ENCODE data around the gene SIRT4. TPM values are rescaled to one million over a fixed set of nuclear protein-coding genes. Genes with fewer than 3 reads are reported as not detected.

The SIRT4 gene
- total and polyA plus RNA-seq, 2 of the 8 experiments (the other 6 are each of a cell fraction or from before 2014, with no cell fraction given): 3.8 to 4.1 TPM

GRCh38 chr12:120283318-120283717 is 18.8 kb upstream of the SIRT4 start:
- no peaks in the 10 kb centered on the region for H3K79me1 ChIP-seq (ENCODE audit: low read depth, low read length)
- no peak overlapping the region for H3K14ac ChIP-seq (ENCODE audit: insufficient read length)
- H2AK5ac ChIP-seq (ENCODE audit: low read depth, low read length): no peak overlapping the region
- no peak overlapping the region for H2BK20ac ChIP-seq (ENCODE audit: low read length)
- H3K4me3 ChIP-seq (ENCODE audit: extremely low read depth in 1 of 4, insufficient read depth in 2 of 4, low read depth in 3 of 4, low read length in 4 of 4): no peak overlapping the region
- no peak overlapping the region for H2BK120ac ChIP-seq (replicated peaks; ENCODE audit: low read depth, low read length)
- no peaks in the 10 kb centered on the region for H3K27me3 ChIP-seq (replicated peaks in 1 of 4; ENCODE audit: control insufficient read depth in 3 of 4, extremely low read depth in 1 of 4, insufficient read depth in 3 of 4, low read length in 3 of 4)
- H3K4ac ChIP-seq (replicated peaks; ENCODE audit: insufficient read length, low read depth, low read length): no peak overlapping the region
- H4K20me1 ChIP-seq (replicated peaks in 1 of 2; ENCODE audit: control insufficient read depth in 1 of 2, insufficient read depth in 2 of 2, low read length in 2 of 2): no peaks in the 10 kb centered on the region
- peak overlapping the region; percentile 45; the same call in 1 of the 2 replicates for H4K8ac ChIP-seq (ENCODE audit: extremely low read depth, insufficient read depth, low read length)
- CTCF ChIA-PET (ENCODE audit: partially characterized antibody): interaction anchor here (0.9 to 8.9 kb wide), 5 partner anchors 8 to 82 kb away, joined by 3 to 91 read pairs (median 7); partner anchors contain the start of genes RNU4-2, RPLP0 and SIRT4
- H4K5ac ChIP-seq (ENCODE audit: insufficient read length, low read depth, low read length): no peak overlapping the region
- H3K23ac ChIP-seq (ENCODE audit: insufficient read length): no peak overlapping the region
- no peak overlapping the region for H3K9ac ChIP-seq (replicated peaks in 1 of 4; ENCODE audit: extremely low read depth in 1 of 4, low read depth in 3 of 4, low read length in 3 of 4)
- H3K27ac ChIP-seq (ENCODE audit: low read depth, low read length): no peak overlapping the region
- H3K56ac ChIP-seq (replicated peaks; ENCODE audit: insufficient read length, low read depth, low read length): no peak overlapping the region
- DNase-seq (ENCODE audit: low read depth in 1 of 2, low spot score in 2 of 2): peak in 1 of 2 experiments; percentile 52
- no peak overlapping the region for H2BK15ac ChIP-seq (ENCODE audit: low read length)
- WGBS, 2 experiments (ENCODE audit: extremely low coverage in 1 of 2, insufficient coverage in 1 of 2, insufficient read length in 1 of 2, insufficient replicate concordance in 2 of 2, low coverage in 1 of 2, low lambda C conversion rate in 2 of 2, missing lambda C conversion rate in 1 of 2): 86% methylated on average over 7 of the region's 7 CpGs; no CpG with 5 or more reads in 1 of the 2 experiments
- H3K4me2 ChIP-seq (ENCODE audit: insufficient read depth in 1 of 2, low read depth in 2 of 2, low read length in 2 of 2): no peak overlapping the region
- no peak for TF ChIP-seq CTCF (IDR thresholded peaks at IDR 0.05; ENCODE audit: control extremely low read depth in 1 of 3, insufficient read depth in 1 of 3, low read depth in 1 of 3, low read length in 3 of 3)
- no peak for TF ChIP-seq POU5F1 (IDR thresholded peaks at IDR 0.05; ENCODE audit: low read depth, low read length)
- TF ChIP-seq SP1 (IDR thresholded peaks at IDR 0.05; ENCODE audit: low read depth, low read length): peak; percentile 59
- TF ChIP-seq TAF1 (IDR thresholded peaks at IDR 0.05; ENCODE audit: low read depth, low read length): no peak
- no peak for TF ChIP-seq SUZ12 (IDR thresholded peaks at IDR 0.05; ENCODE audit: low read length)
- TF ChIP-seq POLR2A (IDR thresholded peaks at IDR 0.05; ENCODE audit: control extremely low read depth in 1 of 2, low read depth in 2 of 2, low read length in 2 of 2): no peak
- TF ChIP-seq TEAD4 (IDR thresholded peaks at IDR 0.05; ENCODE audit: low read depth, low read length): peak; percentile 52; the same call in 1 of the 2 replicates
- TF ChIP-seq TCF12 (IDR thresholded peaks at IDR 0.05; ENCODE audit: low read depth, low read length): no peak
- 0 out of 2 replicates have a peak overlapping the region, but pooled peaks have one; percentile 50 for H2BK12ac ChIP-seq (ENCODE audit: low read depth, low read length)
- POLR2A ChIA-PET (ENCODE audit: partially characterized antibody): interaction anchor here (1.0 to 67.0 kb wide), 6 partner anchors 8 to 55 kb away, joined by 3 to 4270 read pairs (median 5); partner anchors contain the start of genes GCN1, PXN, RNU4-1 and RNU4-2
- H3K79me2 ChIP-seq (ENCODE audit: control insufficient read depth in 1 of 2, insufficient read depth in 2 of 2, low read length in 2 of 2): no peaks in the 10 kb centered on the region
- peaks cover 0 to 3% (median 1%) of the 10 kb centered on the region in 4 experiments; a peak in 2 of 7 replicates for H3K4me1 ChIP-seq (replicated peaks in 1 of 4; ENCODE audit: control insufficient read depth in 3 of 4, insufficient read depth in 4 of 4, low read length in 3 of 4)
- no peaks in the 10 kb centered on the region; the same call in 1 of the 2 replicates for H3K23me2 ChIP-seq (ENCODE audit: low read depth, low read length)
- peak overlapping the region; percentile 78 for H3K18ac ChIP-seq (ENCODE audit: extremely low read depth, low read length)
- H4K91ac ChIP-seq (replicated peaks; ENCODE audit: insufficient read length, low read length): no peak overlapping the region
- FAIRE-seq: no peak
- no peak overlapping the region; the same call in 1 of the 2 replicates for H2AFZ ChIP-seq (ENCODE audit: low read length)
- H3K9me3 ChIP-seq (ENCODE audit: insufficient read depth in 2 of 2, low read depth in 1 of 2, low read length in 1 of 2): peaks cover 7 to 8% of the 10 kb centered on the region in 2 experiments; a peak in 3 of 4 replicates
- no peak overlapping the region for H2BK5ac ChIP-seq (ENCODE audit: low read depth, low read length)
- no peaks in the 10 kb centered on the region for H3K36me3 ChIP-seq (ENCODE audit: control insufficient read depth in 2 of 4, insufficient read depth in 4 of 4, low read length in 3 of 4)

Data from H1 (cell line).